Measurements from ENCODE around the gene IBA57. TPM values are rescaled to one million over a fixed set of nuclear protein-coding genes. Genes with fewer than 3 reads are reported as not detected.
"Not testable (repeated sequence)": the region's sequence is repeated elsewhere in the genome, so short reads cannot be mapped to it uniquely, and the experiment has no call there.

Gene IBA57
- total RNA-seq, 1 donor from 2014 or later: 7.2 TPM

DNA sequence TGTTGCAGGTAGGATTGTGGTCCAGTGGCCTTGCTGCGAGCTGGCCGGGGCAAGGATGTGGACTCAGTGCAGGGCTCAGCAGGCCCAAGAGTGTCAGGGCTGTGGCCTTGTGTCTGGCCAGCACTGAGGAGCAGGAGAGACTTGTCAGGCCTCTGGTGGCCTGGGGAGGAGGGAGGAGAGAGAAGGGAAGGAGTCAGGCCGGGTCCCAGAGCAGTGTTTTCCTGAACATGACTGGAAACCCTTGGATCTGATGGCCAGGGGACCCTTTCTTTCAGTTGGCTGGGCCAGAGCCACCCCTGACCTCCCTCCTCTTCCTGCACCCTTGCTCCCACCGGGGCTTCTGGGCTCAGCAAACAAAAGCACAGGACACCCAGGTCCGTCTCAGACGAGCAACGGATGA is 5.1 kb downstream of the IBA57 start:
- no peak for DNase-seq (ENCODE audit: extremely low read depth, low read depth, low spot score)

GRCh38 chr1:228171221-228171891 is 5.8 kb downstream of the IBA57 start:
- DNase-seq (ENCODE audit: extremely low read depth, low read depth, low spot score): no peak

DNA sequence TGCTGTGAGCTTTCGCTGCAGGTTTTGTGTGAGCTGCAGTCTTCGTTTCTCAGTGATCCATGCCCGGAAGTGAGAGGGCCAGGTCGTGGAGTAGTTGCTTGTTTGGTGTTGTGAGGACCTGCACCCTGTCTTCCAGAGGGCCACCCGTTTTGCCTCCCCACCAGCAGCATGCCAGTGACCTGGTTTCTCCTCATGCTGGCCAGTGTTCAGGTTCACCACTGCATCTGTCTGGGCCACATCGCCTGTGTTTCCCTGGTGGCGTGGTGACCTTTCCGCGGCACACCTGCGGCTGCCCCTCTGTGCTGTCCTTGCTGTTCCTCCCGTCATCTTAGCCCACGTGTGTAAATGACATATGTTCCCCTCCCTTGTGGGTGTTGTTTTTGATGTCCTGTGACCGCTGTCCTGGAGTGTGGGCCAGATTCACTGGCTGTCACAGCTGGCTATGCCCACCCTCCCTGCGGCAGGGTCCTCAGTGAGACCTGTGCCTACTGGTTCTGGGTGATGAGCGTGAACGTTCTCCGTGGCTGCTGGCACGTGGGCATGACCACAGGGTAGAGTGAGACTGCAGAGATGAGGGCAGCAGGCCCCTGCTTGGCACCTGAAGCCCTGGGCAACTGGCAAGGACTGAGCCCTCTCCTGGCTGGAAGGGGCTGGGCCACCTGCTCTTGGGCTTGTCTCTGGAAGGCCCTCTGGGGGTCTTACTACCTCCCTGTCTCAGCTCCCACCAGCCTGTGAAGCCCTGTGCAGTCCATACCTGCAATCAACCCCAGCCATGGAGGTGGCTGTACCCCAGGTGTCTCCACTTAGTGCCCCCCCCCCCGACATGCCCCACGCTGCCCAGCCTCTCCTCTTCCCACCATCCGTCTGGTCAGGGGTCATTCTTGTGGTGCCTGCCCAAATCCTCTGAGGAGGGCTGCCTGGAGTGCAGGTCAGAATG is 7.3 kb downstream of the IBA57 start:
- DNase-seq (ENCODE audit: extremely low read depth, low read depth, low spot score): no peak

DNA sequence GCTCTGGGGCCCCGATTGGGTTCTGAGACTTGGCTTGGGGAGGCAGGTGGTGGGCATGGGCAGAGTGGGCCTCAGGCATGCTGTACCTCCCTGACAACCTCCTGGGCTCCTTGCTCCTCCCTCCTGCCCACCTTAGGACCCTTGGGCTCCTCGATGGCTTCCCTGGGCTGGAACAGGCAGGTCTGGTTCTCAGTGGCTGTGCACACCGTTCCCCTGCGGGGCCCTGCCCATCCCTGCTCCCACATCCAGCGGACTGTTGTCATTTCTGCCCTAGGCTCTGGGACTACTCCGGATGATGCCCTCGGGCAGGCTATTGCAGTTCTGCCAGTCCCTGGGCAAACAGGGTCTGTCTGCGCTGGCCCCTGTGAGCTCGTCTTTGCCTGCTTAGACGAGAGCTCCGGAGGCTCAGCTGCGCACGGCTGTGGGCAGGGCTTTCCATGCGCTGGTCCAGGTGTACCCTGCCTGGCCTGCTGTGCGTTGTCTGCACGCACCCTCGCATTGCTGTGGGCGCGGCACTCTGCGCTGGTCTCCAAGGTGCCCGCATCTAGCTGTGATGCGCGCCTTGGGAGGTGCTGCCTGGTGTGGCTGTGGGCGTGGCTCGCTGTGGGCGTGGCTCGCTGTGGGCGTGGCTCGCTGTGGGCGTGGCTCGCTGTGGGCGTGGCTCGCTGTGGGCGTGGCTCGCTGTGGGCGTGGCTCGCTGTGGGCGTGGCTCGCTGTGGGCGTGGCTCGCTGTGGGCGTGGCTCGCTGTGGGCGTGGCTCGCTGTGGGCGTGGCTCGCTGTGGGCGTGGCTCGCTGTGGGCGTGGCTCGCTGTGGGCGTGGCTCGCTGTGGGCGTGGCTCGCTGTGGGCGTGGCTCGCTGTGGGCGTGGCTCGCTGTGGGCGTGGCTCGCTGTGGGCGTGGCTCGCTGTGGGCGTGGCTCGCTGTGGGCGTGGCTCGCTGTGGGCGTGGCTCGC is 8.2 kb downstream of the IBA57 start:
- not testable (repeated sequence) for DNase-seq (ENCODE audit: extremely low read depth, low read depth, low spot score)

- no peak for DNase-seq (ENCODE audit: extremely low read depth, low read depth, low spot score)
Observed at GRCh38 chr1:228174482-228175315, 9.1 kb downstream of the IBA57 start.

DNA sequence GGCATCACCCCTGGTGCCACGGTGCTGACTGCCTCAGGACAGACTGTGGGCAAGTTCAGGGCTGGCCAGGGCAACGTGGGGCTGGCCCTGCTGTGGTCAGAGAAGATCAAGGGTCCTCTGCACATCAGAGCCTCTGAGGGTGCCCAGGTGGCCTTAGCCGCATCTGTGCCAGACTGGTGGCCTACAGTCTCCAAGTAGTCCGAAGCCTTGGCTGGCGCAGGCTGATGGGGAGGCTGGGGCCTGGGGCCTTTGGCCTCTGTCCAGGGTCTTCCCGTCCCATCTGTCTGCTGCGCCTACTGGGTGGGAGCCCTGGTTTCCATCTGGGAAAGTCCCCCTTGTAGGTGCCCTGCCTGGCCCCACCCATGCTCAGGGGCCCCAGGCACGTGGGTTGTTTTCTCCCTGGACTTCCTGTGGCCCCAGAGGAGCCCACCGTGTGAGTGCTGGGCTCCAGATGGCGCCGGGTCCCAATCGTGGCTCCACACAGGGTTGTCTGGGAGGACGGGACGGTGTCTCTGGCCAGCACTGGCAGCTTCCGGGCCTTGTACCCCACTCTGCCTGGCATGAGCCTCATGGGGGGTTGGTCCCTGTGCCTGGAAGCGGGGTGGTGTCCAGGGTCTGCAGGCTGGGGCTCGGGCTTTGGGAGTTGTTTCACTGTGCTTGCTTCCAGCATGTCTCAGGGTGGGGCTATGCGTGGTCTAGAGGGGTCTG is 9.9 kb downstream of the IBA57 start:
- no peak for DNase-seq (ENCODE audit: extremely low read depth, low read depth, low spot score)

DNA sequence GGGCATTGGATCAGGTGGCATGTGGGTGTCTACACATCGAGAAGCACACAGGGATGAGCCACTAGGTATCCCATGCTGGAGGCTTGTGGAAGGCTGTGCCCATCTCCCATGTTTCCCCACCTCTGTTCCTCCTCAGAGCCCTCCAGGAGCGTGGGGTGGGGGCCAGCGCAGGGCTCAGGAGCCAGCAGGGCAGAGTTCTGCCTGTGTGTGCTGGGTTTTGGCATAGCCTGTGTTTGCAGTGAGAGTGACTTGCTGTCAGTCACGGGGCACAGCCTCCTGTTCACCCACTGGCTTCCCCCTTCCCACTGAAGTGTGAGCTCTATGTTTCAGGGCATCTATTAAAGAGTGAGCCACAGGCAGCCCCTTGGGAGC is 10.4 kb downstream of the IBA57 start:
- no peak for DNase-seq (ENCODE audit: extremely low read depth, low read depth, low spot score)

DNA sequence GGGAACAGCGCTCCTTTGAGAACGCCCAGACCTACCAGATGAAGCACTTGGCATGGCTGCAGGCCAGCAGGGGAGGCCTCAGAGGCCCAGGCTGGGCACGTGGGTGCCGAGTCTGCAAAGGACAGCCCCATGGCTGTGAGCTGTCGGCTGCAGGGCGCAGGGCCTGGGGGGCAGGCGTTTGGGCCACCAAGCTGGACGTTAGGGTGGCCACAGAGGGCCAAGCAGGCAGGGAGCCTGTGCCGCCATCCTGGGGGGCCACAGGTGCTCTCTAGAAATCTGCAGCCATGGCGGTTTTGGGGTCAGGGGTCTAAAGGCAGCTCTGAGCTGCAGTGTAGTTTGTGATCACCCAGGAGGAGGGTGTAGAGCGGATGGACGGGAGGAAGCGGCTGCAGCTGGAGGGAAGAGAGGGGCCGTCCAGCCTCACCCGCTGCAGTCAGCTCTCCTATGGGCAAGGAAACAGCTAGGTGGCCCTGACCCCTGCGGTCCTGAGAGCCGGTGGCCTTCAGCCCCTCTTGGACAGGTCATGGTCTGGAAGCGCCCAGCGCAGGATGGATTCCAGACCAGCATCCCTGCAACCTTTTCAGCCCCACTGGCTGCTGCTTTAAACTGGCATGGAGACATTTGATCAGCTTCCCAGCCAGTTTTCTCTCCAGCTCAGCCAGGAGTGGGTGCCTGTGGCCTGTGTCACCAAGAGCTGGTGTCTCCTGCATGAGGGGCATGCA is 11.0 kb downstream of the IBA57 start:
- no peak for DNase-seq (ENCODE audit: extremely low read depth, low read depth, low spot score)

DNA sequence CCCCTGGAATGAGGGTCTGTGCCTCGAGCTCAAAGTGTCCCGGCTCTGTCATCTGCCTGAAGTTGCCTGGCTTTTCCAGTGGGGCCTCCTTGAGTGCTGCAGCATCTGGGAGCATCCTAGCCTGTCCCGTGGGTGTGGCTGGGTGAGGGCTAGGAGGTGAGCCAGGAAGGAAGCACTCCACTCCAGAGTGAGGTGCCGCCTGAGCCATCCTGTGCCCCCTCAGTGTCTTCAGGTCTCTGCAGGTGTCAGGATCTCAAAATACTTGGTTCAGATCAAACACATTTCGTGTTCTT is 11.5 kb downstream of the IBA57 start:
- no peak for DNase-seq (ENCODE audit: extremely low read depth, low read depth, low spot score)

- no peak for DNase-seq (ENCODE audit: extremely low read depth, low read depth, low spot score)
Observed at GRCh38 chr1:228177721-228178710, 12.4 kb downstream of the IBA57 start.

DNA sequence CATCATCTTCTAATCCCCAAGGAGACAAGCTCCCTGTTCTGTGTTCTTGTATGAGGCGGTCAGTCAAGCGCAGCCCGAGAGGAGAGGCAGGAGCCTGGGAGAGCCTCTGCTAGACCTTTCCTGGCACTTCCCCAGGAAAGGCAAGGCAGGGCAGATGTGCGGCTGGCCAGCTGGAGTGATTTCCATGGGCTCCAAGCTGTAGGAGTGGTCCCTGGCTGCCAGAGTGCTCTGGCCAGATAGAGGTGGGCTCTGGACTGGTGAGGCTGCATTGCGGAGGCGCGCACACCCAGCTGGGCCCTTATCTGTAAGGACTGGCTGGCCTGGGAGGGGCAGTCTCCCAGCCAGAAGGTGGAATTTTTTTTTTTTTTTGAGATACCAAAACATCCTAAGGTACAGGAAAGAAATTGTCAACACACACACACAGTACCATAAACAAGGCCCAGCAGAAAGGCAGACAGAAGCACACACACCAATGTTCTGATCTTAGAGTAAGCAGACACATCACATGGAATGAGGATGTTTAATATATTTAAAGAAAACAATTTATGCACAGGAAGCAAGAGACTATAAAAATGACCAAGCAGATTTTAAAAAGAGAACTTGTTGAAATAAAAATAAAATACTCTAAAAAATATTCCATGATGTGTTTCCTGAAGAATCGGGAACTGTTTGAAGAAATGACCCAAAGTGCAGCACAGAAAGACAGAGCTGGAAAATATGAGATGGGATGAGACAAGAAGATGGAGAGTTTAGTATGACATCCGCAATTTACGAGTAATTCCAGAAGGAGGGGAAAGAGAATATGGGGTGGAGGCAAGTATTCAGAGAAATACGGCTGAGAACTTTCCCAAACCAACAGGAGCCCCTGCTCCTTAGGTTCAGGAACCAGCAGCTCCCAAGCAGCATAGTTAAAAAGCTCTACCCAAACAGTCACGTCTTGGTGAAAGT is 13.4 kb downstream of the IBA57 start:
- no peak for DNase-seq (ENCODE audit: extremely low read depth, low read depth, low spot score)

DNA sequence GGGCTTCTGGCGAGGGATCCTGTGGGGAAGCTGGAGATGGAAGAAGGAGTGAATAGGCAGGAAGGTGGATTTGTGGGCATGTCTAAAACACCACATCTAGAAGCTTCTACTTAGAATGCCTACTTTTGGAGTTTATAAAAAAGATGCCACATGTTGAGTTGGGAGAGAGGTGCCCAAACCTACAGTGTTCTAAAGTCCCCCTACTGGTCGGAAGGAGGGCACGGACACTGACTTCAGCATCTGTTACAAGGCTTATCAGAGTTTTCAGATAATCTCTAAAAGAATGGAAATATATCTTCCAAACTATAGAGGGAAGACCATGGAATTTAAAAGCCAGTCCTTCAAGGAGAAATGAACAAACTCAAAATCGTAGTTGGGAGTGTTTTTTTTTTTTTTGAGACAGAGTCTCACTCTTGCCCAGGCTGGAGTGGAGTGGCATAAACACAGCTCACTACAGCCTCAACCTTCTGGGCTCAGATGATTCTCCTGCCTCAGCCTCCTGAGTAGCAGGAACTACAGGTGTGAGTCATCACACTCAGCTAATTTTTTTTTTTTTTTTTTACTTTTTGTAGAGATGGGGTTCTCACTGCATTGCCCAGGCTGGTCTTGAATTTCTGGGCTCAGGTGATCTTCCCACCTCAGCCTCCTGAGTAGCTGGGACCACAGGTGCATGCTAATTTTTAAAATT is 14.8 kb downstream of the IBA57 start:
- DNase-seq (ENCODE audit: extremely low read depth, low read depth, low spot score): no peak

DNA sequence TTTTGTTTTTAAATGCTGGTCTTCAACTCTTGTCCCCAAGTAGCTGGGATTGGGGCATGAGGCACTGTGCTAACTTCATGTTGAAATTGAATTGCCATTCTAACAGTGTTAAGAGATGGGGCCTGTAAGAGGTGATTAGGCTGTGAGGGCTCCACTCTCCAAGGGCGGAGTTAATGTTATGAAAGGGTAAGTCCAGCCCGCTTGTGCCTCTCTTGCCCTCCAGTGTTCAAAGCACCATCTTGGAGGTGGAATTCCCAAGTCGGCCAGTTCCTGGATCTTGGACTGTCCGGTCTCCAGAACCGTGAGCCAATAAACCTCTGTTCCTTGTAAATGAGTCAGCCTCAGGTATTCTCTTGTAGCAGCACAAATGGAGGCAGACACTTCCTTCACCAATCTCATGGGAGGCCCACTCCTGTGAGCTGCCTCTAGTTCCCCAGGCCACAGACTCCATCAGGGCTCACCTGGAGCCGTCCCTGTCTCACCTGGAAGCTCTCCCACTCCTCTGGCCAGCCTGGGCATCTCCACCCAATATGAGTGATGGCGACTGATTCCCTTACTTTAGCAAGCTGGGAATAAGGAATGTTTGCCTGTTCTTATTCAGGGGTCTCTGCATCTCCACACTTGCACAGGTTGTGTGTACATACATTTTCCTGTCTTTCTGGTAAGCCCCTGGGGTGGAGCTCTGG is 15.5 kb downstream of the IBA57 start:
- DNase-seq (ENCODE audit: extremely low read depth, low read depth, low spot score): no peak

GRCh38 chr1:228181645-228182034 is 16.0 kb downstream of the IBA57 start:
- DNase-seq (ENCODE audit: extremely low read depth, low read depth, low spot score): no peak

GRCh38 chr1:228182296-228183030 is 16.9 kb downstream of the IBA57 start:
- DNase-seq (ENCODE audit: extremely low read depth, low read depth, low spot score): no peak

All from glomerular endothelial cell (primary cell).